22Rv1 (cell line): ENCODE measurements around the gene KCNQ5.

Experiments used
- CTCF ChIP-seq: fragments of 450-650 bp; IDR thresholded peaks from 2 replicates; pipeline ENCODE4 v1.5.1; 2017; ENCODE audit warnings: mild to moderate bottlenecking
- ZFX ChIP-seq: fragments of 450-650 bp; IDR thresholded peaks from 2 replicates; pipeline ENCODE4 v1.6.1; 2017; ENCODE audit warnings: antibody characterized with exemption, borderline replicate concordance

DNA sequence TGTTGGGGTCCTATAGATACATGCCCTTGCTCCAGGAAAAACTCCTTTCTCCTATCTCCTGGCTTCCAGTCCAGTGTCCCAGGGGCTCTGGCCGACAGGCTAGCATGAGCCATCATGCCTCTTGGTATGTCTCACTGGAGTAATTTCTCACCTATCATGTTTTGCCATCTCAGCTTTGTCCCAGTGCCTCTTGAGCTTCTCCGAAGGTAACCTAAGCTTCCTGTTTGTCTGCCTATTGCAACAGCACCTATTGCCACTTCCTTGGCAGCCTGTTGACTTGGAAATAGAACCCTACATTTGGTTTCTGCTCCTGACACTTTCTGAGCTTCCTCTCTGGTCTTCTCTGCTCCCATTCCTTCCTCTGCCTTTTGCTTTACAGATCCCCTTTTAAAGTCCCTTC, 197.7 kb downstream of the KCNQ5 start:
- TF ChIP-seq CTCF (no peak), ZFX (no peak)
